Uterus (tissue), 4 donors: Measurements from ENCODE around the gene GADD45B. TPM values are rescaled to one million over a fixed set of nuclear protein-coding genes. Genes with fewer than 3 reads are reported as not detected.

Source experiments
- DNase-seq, 2 donors: peaks; one replicate each; pipeline ENCODE4 v3.0.0-alpha.2; 2019 to 2020
- H3K27ac ChIP-seq, 2 donors: fragments of 200-600 bp; sonication (generic); 1 replicate in 1 of 2; 2 replicates in 1 of 2; pipeline ENCODE4 v1.5.1; 2016 to 2018
- H3K27me3 ChIP-seq, 2 donors: fragments of 200-600 bp; sonication (generic); one replicate each; pipeline ENCODE4 v1.5.1; 2018 to 2019; ENCODE audit warnings: control low read depth in 1 of 2
- H3K36me3 ChIP-seq, 2 donors: fragments of 200-600 bp; sonication (generic); one replicate each; pipeline ENCODE4 v1.5.1; 2019; ENCODE audit warnings: control low read depth in 1 of 2
- H3K4me1 ChIP-seq, 2 donors: fragments of 200-600 bp; sonication (generic); one replicate each; pipeline ENCODE4 v1.5.1; 2018 to 2019; ENCODE audit warnings: control low read depth in 1 of 2
- H3K4me3 ChIP-seq, 2 donors: fragments of 200-600 bp; sonication (generic); 1 replicate in 1 of 2; 2 replicates in 1 of 2; pipeline ENCODE4 v1.5.1; 2018 to 2019; ENCODE audit warnings: mild to moderate bottlenecking in 1 of 2
- H3K9me3 ChIP-seq, 2 donors: fragments of 200-600 bp; sonication (generic); one replicate each; pipeline ENCODE4 v1.5.1; 2019; ENCODE audit warnings: control low read depth in 1 of 2
- POLR2A ChIP-seq, 2 donors: fragments of 450-650 bp; IDR thresholded peaks; one replicate each; pipeline ENCODE4 v1.6.1; 2016; ENCODE audit warnings: antibody characterized with exemption in 2 of 2, mild to moderate bottlenecking in 1 of 2, moderate library complexity in 1 of 2
- intact Hi-C: fragments of 100-400 bp; cut with DNase I; formaldehyde crosslinking; loops from one replicate; pipeline ENCODE4 v1.15.1; 2023; ENCODE audit warnings: low total_unique reads
- total RNA-seq, 4 donors: library from RNA; depleted of rRNA in 3 of 4; stranded (reverse); fragments of >200 nt in 3 of 4; gene quantifications; one replicate each; pipeline versions ENCODE4 v1.1.0 to v1.2.4, GENCODE V29; 2014 to 2023
- TF ChIP-seq, protein P1 (sequence below), 4 experiments: fragments of 200-600 bp in 2 of 4; fragments of 450-650 bp in 2 of 4; sonication (generic) in 2 of 4; IDR thresholded peaks; one replicate each; pipeline ENCODE4 v1.5.1; 2016 to 2019; ENCODE audit warnings: antibody characterized with exemption in 4 of 4, mild to moderate bottlenecking in 2 of 4, moderate library complexity in 1 of 4
- donor health status: DM: yes; HTN: yes; CAD: no.

Gene GADD45B
- total RNA-seq, 4 donors from 2014 or later = 17.6 to 68.2 (median 38.0) TPM

GRCh38 chr19:2494447-2495129 lies 18.7 kb downstream of the GADD45B start:
- peaks cover 0 to 10% of the 10 kb centered on the region in 2 donors for H3K4me1 ChIP-seq
- TF ChIP-seq, protein P1, sequence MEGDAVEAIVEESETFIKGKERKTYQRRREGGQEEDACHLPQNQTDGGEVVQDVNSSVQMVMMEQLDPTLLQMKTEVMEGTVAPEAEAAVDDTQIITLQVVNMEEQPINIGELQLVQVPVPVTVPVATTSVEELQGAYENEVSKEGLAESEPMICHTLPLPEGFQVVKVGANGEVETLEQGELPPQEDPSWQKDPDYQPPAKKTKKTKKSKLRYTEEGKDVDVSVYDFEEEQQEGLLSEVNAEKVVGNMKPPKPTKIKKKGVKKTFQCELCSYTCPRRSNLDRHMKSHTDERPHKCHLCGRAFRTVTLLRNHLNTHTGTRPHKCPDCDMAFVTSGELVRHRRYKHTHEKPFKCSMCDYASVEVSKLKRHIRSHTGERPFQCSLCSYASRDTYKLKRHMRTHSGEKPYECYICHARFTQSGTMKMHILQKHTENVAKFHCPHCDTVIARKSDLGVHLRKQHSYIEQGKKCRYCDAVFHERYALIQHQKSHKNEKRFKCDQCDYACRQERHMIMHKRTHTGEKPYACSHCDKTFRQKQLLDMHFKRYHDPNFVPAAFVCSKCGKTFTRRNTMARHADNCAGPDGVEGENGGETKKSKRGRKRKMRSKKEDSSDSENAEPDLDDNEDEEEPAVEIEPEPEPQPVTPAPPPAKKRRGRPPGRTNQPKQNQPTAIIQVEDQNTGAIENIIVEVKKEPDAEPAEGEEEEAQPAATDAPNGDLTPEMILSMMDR (IDR thresholded peaks at IDR 0.05) = no peak
- peak; percentile 33 to 37 for TF ChIP-seq POLR2A (IDR thresholded peaks at IDR 0.05)
- H3K27ac ChIP-seq = peak overlapping the region; percentile 61 to 78
- intact Hi-C loops = no loop called here
- peak; percentile 74 to 76 for DNase-seq
- no peaks in the 10 kb centered on the region for H3K36me3 ChIP-seq
- H3K4me3 ChIP-seq = peak overlapping the region; percentile 37 to 46
- no peaks in the 10 kb centered on the region for H3K9me3 ChIP-seq
- no peaks in the 10 kb centered on the region for H3K27me3 ChIP-seq

GRCh38 chr19:2495130-2495641 lies 19.3 kb downstream of the GADD45B start:
- H3K4me3 ChIP-seq = peak overlapping the region; percentile 37 to 46
- H3K4me1 ChIP-seq = peaks cover 0 to 8% of the 10 kb centered on the region in 2 donors
- TF ChIP-seq POLR2A (IDR thresholded peaks at IDR 0.05) = no peak
- TF ChIP-seq, protein P1 (IDR thresholded peaks at IDR 0.05) = no peak
- no peaks in the 10 kb centered on the region for H3K9me3 ChIP-seq
- intact Hi-C loops = no loop called here
- H3K27ac ChIP-seq = peak overlapping the region; percentile 61 to 78
- DNase-seq = peak; percentile 66 to 70
- no peaks in the 10 kb centered on the region for H3K36me3 ChIP-seq
- no peaks in the 10 kb centered on the region for H3K27me3 ChIP-seq

GRCh38 chr19:2495651-2496316 lies 19.9 kb downstream of the GADD45B start:
- H3K27ac ChIP-seq = peak overlapping the region; percentile 61 to 78
- intact Hi-C loops = no loop called here
- peaks cover 0 to 8% of the 10 kb centered on the region in 2 donors for H3K4me1 ChIP-seq
- no peaks in the 10 kb centered on the region for H3K9me3 ChIP-seq
- TF ChIP-seq, protein P1 (IDR thresholded peaks at IDR 0.05) = peak in 1 of 4 experiments; percentile 9
- TF ChIP-seq POLR2A (IDR thresholded peaks at IDR 0.05) = no peak
- peak overlapping the region; percentile 37 to 46 for H3K4me3 ChIP-seq
- no peaks in the 10 kb centered on the region for H3K27me3 ChIP-seq
- peak; percentile 38 to 46 for DNase-seq
- H3K36me3 ChIP-seq = no peaks in the 10 kb centered on the region

GRCh38 chr19:2497186-2497585 lies 21.3 kb downstream of the GADD45B start:
- no peak for DNase-seq
- H3K27ac ChIP-seq = no peak overlapping the region
- no peak overlapping the region for H3K4me3 ChIP-seq
- H3K27me3 ChIP-seq = no peaks in the 10 kb centered on the region
- no peaks in the 10 kb centered on the region for H3K9me3 ChIP-seq
- peaks cover 0 to 8% of the 10 kb centered on the region in 2 donors for H3K4me1 ChIP-seq
- TF ChIP-seq, protein P1 (IDR thresholded peaks at IDR 0.05) = no peak
- TF ChIP-seq POLR2A (IDR thresholded peaks at IDR 0.05) = no peak
- intact Hi-C loops = no loop called here
- H3K36me3 ChIP-seq = no peaks in the 10 kb centered on the region

- DNase-seq = no peak
- no peak for TF ChIP-seq POLR2A (IDR thresholded peaks at IDR 0.05)
- TF ChIP-seq, protein P1 (IDR thresholded peaks at IDR 0.05) = no peak
- Histone ChIP-seq H3K36me3 (no peaks in the 10 kb centered on the region), H3K4me1 (peaks cover 0 to 5% of the 10 kb centered on the region in 2 donors), H3K9me3 (no peaks in the 10 kb centered on the region), H3K27ac (no peak overlapping the region), H3K4me3 (no peak overlapping the region), H3K27me3 (no peaks in the 10 kb centered on the region)
- intact Hi-C loops = no loop called here
Observed at GRCh38 chr19:2500156-2500555, 24.2 kb downstream of the GADD45B start.
